SJCRH30 (cell line): ENCODE results near the gene LCLAT1. TPM values are rescaled to one million over a fixed set of nuclear protein-coding genes. Genes with fewer than 3 reads are reported as not detected.

Experiments used
- DNase-seq, 2 experiments: peaks; one replicate each; pipeline ENCODE4 v3.0.0-alpha.2; 2015 to 2020
- H3K27ac ChIP-seq: fragments of 250-450 bp; sonication (Bioruptor Pico); 2 replicates; pipeline ENCODE4 v1.5.1; 2020; ENCODE audit warnings: mild to moderate bottlenecking, moderate library complexity
- H3K27me3 ChIP-seq: fragments of 250-450 bp; sonication (Bioruptor Pico); 2 replicates; pipeline ENCODE4 v1.5.1; 2020; ENCODE audit warnings: mild to moderate bottlenecking, moderate library complexity
- H3K36me3 ChIP-seq: fragments of 250-450 bp; sonication (Bioruptor Pico); 2 replicates; pipeline ENCODE4 v1.5.1; 2020; ENCODE audit warnings: mild to moderate bottlenecking, moderate library complexity
- H3K4me1 ChIP-seq: fragments of 250-450 bp; sonication (Bioruptor Pico); 2 replicates; pipeline ENCODE4 v1.5.1; 2020; ENCODE audit warnings: mild to moderate bottlenecking, moderate library complexity
- H3K4me3 ChIP-seq: fragments of 250-450 bp; sonication (Bioruptor Pico); 2 replicates; pipeline ENCODE4 v1.5.1; 2020; ENCODE audit warnings: mild to moderate bottlenecking, moderate library complexity
- H3K9me3 ChIP-seq: fragments of 250-450 bp; sonication (Bioruptor Pico); replicated peaks from 2 replicates; pipeline ENCODE4 v1.5.1; 2020; ENCODE audit warnings: mild to moderate bottlenecking, moderate library complexity
- total RNA-seq: library from RNA; depleted of rRNA; stranded (reverse); fragments of >200 nt; shearing (Covaris generic); gene quantifications from 2 replicates; pipeline ENCODE4 v1.2.3, GENCODE V29; 2014; rRNA removed

Gene LCLAT1
- total RNA-seq: 29.0 and 35.9 TPM in 2 replicates

DNA sequence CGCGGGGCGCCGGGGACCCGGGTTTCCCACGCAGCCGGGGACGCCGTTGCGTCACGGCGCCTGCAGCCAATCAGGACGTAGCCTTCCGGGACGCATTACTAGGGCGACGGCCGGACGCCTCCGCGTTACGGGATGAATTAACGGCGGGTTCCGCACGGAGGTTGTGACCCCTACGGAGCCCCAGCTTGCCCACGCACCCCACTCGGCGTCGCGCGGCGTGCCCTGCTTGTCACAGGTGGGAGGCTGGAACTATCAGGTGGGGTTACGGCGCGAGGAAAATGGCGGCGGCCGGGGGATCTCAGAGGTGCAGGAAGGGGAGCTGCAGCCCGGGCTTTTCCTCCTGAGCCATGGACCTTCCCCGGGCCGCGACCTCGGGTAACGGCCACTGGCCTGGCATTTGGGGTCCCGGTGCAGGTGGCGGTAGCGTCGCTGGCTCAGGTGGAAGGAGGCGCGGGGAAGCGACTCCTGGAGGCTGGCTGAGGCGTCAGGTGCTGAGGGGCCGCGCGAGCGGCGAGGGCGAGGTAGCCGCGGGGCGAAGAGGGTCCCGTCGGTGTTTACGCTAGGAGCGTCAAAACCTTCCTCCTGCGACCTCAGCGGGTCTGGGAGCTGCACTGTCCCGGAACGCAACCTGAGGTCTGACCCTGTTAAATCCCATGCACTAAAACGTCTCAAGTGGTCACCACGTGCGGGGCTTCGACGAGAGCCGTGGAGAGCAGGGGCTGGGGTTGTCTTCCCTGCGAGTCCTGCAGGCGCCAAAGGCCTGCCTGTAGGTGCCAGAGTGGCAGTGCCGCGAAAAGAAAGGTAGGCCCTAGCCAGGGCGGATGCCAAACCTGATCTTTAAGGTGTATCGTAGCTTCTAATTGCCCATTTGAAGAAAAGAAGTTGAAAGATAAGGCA lies at the start of gene LCLAT1:
Gene LCLAT1 (plus strand): TSS at position 98 of the 897 bp plus-strand sequence. CDS start 78,345 bp downstream, outside the sequence.
- H3K27ac ChIP-seq: peak within 1 kb of the TSS; percentile 72
- peak; percentile 86 to 92 for DNase-seq

DNA sequence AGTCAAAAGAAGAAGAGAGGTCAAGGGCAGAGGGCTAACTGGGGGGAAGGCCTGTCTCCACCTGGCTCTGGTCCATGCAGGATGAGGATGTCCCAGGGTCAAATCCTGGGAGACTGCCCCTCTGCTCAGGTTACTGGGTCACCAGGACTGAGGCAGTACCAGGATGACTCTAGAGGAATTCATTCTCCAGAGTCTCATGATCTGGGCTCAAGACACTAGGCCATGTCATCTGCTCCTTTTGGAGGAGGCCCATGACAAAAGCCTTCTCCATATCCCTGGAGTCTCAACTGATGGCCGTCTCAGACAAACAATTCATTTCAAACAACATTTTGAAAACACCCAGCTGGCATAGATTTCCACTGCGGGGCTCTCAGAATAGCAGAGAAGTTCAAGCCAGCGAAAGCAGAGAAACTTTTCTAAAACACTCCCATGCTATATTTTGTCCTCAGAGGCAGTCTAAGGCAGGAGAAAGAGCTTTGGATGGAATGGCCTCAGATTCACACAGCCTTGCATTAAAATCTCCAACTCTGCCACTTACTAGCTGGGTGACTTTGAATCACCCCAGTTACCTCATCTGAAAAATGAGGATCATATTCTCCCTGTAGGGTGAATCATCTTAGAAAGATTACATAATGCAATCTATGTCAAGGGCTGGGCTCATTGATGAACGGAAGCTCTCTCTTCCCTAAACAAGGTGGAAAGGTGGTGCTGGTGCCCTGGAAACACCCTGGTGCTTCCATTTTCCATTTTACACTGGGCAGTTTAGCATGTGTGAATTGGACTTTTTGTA lies 48.8 kb upstream of the LCLAT1 start:
- Histone ChIP-seq H3K4me1 (no peaks in the 10 kb centered on the region; the same call in 1 of the 2 replicates), H3K4me3 (no peak overlapping the region), H3K9me3 (no peaks in the 10 kb centered on the region), H3K36me3 (no peaks in the 10 kb centered on the region), H3K27ac (no peak overlapping the region), H3K27me3 (no peaks in the 10 kb centered on the region)
- no peak for DNase-seq

More for the DNA sequence above, at the start of gene LCLAT1:
- Histone ChIP-seq H3K36me3 (peaks cover 10% of the 10 kb centered on the region), H3K9me3 (no peaks in the 10 kb centered on the region), H3K27me3 (no peaks in the 10 kb centered on the region), H3K4me3 (peak within 1 kb of the TSS; percentile 96), H3K4me1 (peaks cover 7% of the 10 kb centered on the region; the same call in 1 of the 2 replicates)

DNA sequence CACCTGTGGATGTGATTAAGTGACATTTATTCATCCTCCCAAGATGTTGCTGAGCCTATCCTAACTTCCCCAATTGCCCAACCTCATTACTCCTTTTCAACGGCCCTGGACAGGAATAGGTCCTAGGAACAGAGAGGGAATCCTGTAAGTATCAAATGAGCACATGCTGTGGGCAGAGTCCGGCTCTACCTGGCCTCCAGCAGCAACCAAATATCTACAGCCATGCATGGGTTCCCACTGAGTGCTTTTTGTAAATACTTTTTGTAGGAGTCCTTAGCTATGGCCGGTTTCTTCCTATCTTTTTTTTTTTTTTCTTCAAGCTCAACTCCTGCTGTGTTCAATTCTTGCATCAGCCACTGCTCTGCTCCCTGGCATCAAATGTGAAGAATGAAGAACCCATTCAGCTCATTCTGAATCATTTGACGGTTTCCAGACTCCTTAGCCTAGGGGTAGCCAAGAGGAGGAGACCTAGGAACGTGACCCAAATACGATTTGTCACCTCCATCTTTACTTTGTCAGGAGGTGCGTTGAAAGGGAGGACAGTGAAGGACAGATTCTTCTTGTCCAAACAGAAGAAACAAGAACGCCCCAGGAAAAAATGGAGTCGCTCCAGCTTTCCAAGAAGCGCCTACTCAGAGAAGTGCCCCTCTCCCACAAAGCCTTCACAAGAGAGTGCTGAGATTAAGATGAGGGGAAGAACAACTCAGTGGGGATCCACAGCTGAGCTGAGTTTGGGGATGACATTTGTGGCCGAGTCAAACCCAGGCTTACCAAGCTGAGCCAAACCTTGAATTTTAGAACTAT lies 46.7 kb upstream of the LCLAT1 start:
- Histone ChIP-seq H3K27me3 (no peaks in the 10 kb centered on the region), H3K4me3 (no peak overlapping the region), H3K27ac (no peak overlapping the region), H3K36me3 (no peaks in the 10 kb centered on the region), H3K9me3 (no peaks in the 10 kb centered on the region), H3K4me1 (peaks cover 18% of the 10 kb centered on the region)
- no peak for DNase-seq

DNA sequence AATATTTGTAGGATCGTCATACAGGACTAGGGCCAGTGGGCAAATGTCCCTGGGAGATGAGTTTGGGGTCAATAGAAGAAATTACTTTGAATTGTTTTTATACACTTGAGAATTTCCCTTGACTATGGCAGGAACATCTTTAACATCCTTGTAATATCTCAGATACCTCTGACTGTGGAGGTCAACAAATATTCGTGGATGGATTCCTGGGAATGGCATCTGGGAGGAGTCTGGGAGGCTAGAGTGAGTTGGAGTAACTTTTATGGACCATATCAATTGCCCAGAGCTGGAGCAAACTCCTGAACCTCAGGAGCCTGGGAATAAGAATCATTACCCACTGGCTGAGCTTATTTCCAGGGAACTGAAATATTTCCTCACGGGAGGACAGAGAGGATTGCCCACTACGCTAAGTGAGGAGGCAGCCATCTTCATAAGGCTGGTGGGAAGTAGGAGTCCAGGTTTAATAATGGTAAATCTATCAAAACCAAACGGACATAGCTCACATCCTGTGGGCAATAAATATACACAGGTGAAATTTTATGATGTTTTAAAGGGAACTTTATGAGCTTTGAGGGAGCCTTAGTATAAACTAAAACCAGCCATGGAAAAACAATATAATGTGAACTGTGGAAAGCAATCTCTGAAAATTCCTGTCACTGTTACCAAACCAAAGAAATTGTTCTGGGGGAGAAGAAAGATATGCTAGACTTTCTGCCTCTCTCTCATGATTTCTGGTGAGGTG lies 44.4 kb upstream of the LCLAT1 start:
- H3K4me3 ChIP-seq: no peak overlapping the region
- H3K27ac ChIP-seq: no peak overlapping the region
- DNase-seq: no peak
- H3K36me3 ChIP-seq: no peaks in the 10 kb centered on the region
- peaks cover 20% of the 10 kb centered on the region for H3K4me1 ChIP-seq
- H3K27me3 ChIP-seq: no peaks in the 10 kb centered on the region
- no peaks in the 10 kb centered on the region for H3K9me3 ChIP-seq

DNA sequence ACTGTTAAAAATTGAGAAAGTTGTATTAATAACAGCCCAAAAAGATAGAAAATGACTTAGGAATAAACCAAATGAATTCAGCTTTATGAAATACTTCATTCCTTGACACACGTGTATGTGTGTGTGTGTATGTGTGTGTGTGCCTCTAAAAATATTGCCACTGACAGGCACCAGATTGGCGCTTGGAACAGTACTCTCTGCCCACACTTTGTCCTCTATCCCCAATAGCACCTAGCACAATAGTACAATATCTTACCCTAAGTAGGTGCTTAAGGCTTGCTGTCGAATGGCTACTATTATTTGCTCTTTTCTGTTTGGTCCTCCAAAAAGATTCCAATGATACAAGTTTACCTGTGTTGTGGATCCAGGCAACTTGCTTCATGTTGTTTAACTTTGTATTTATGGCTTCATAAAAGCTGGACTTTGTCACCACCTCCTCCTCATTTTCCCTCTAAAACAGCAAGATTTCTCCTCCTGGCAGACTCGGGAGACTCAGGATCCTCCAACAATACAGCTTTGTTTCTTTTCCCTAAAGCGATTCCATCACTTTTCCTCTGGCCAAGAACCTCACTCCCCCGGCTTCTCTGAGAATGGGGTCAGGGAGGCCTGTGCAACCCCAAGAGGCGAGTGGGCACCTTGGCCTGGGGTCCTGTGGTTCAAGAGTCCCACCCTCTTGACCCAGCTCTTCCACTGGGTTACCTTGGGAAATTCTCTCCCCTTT lies 43.3 kb upstream of the LCLAT1 start:
- peak in 1 of 2 experiments; percentile 63 for DNase-seq
- no peaks in the 10 kb centered on the region for H3K9me3 ChIP-seq
- no peaks in the 10 kb centered on the region for H3K36me3 ChIP-seq
- peak overlapping the region; percentile 74 for H3K27ac ChIP-seq
- H3K27me3 ChIP-seq: no peaks in the 10 kb centered on the region
- H3K4me1 ChIP-seq: peaks cover 20% of the 10 kb centered on the region
- H3K4me3 ChIP-seq: peak overlapping the region; percentile 25; the same call in 1 of the 2 replicates

DNA sequence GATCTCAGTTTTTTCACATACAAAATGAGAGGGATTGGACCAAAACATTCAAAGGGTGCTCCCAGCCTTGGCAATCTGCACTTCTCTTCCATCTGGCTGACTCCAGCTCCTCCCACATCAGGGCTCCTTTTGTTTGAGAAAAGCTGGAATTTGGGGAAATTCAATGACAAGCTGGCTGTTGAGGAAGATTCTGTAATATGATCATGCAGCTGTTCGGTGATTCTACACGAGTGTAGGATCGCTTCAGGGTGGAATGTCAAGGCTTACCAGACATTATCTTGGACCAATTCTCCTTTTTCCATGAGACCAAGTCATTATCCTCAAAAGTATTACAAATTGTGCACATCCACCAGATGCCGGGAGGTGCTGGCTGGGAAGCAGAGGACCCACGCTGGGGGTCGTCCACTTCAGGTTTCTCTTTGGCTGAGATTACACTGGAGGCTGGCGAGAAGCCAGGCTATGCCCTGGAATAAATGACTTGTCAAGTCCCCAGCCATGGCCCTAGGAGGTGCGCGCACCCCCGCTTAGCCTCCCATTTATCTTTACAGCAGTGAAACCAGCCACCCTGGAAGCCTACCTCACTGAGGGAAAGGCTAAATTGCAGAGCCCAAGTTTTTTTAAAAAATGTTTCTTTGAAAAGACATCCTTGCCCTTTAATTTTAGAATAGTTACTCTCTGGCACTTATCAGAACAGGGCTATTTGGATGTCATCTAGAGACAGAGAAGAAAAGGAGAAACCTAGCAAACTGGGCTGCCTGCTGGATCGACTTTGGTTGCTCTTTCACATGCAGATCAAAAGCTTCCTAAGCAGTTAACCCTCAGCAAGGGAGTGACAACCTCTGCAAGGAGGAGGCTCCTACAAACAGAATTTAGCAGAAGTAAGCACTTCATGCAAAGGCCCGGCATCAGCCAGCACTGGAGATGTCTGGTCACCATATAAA lies 42.5 kb upstream of the LCLAT1 start:
- Histone ChIP-seq H3K4me1 (peaks cover 20% of the 10 kb centered on the region), H3K36me3 (no peaks in the 10 kb centered on the region), H3K9me3 (no peaks in the 10 kb centered on the region), H3K27me3 (no peaks in the 10 kb centered on the region), H3K27ac (peak overlapping the region; percentile 74), H3K4me3 (peak overlapping the region; percentile 25)
- peak; percentile 84 to 96 for DNase-seq

DNA sequence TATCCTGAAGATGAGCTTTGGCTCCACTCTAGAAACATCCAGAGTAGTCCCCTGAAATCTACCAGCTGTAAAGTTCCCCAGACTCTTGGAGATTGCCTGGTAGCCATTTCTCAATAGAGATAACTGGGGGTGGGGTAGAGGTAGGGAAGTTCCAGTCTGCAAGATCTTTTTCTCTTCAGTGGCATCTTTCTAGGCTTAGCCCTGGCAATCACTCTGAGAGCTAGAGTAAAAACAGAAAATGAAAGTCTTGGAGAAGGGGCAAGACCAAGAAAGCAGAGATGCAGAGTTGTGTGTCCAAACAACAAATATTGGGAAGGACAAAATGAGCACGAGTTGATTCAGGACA lies 41.8 kb upstream of the LCLAT1 start:
- Histone ChIP-seq H3K9me3 (no peaks in the 10 kb centered on the region), H3K27ac (peak overlapping the region; percentile 74; the same call in 1 of the 2 replicates), H3K4me1 (peaks cover 22% of the 10 kb centered on the region), H3K36me3 (no peaks in the 10 kb centered on the region), H3K4me3 (no peak overlapping the region), H3K27me3 (no peaks in the 10 kb centered on the region)
- no peak for DNase-seq

DNA sequence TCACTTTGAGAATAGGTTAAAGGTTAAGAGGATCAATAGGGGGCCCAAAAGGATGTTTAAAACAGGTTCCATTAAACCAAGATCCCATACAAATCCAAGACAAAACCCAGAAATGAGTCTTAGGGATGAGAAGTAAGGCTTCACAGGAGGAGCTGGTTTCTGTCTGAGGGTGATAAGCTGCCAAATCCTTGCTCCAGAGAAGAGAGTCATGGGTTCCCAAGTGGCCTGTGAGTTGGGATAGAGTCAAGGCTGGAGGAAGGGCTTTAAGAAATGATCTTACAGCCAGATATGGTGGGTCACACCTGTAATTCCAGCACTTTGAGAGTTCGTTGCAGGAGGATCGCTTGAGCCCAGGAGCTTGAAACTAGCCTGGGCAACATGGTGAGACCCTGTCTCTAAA lies 40.2 kb upstream of the LCLAT1 start:
- no peaks in the 10 kb centered on the region for H3K9me3 ChIP-seq
- H3K36me3 ChIP-seq: no peaks in the 10 kb centered on the region
- no peak overlapping the region for H3K27ac ChIP-seq
- H3K4me1 ChIP-seq: peaks cover 32% of the 10 kb centered on the region
- no peak for DNase-seq
- no peak overlapping the region for H3K4me3 ChIP-seq
- no peaks in the 10 kb centered on the region for H3K27me3 ChIP-seq

DNA sequence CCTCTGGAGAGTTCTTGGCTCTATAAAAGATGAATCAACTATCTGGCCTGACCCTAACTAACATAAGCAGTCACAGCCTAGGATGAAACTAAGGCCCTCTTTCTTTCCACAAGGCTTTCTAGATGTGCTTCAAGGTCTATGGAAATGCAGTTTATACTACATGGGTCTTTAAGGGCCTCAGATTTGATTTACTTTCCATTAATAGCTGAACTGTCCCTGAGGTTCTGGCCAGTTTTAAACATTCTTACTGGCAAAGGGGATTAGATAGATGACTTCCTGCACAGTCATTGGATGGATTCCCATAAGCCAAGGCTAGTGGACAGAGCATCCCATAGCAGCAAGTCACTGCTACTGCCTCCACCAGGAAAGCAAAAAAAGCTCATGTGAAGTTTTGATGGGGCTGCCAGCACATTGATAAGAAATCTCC lies 38.1 kb upstream of the LCLAT1 start:
- peaks cover 42% of the 10 kb centered on the region for H3K4me1 ChIP-seq
- no peak overlapping the region for H3K4me3 ChIP-seq
- H3K9me3 ChIP-seq: no peaks in the 10 kb centered on the region
- DNase-seq: no peak
- no peak overlapping the region for H3K27ac ChIP-seq
- no peaks in the 10 kb centered on the region for H3K36me3 ChIP-seq
- H3K27me3 ChIP-seq: no peaks in the 10 kb centered on the region

DNA sequence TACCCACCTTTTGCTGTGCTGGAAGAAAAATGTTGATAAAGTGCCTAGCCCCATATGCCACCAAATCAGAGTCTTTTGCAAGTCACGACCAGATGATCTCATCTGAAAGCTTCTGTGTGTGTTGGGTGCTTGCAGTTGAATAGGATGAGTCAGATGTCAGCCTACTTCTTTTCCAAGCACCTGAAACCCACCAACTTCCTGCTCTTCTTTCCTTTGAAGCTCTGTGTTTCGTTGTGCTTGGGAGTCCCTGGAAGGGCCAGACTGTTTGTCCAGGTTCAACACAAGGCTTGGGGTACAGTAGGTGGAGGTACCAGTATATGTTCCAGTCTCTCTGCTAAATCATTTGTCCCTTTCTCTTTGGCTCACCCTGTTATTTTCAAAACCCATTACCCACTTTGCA lies 36.8 kb upstream of the LCLAT1 start:
- no peaks in the 10 kb centered on the region for H3K27me3 ChIP-seq
- H3K4me3 ChIP-seq: no peak overlapping the region
- peaks cover 30% of the 10 kb centered on the region for H3K4me1 ChIP-seq
- no peak overlapping the region for H3K27ac ChIP-seq
- no peaks in the 10 kb centered on the region for H3K36me3 ChIP-seq
- DNase-seq: no peak
- no peaks in the 10 kb centered on the region for H3K9me3 ChIP-seq

DNA sequence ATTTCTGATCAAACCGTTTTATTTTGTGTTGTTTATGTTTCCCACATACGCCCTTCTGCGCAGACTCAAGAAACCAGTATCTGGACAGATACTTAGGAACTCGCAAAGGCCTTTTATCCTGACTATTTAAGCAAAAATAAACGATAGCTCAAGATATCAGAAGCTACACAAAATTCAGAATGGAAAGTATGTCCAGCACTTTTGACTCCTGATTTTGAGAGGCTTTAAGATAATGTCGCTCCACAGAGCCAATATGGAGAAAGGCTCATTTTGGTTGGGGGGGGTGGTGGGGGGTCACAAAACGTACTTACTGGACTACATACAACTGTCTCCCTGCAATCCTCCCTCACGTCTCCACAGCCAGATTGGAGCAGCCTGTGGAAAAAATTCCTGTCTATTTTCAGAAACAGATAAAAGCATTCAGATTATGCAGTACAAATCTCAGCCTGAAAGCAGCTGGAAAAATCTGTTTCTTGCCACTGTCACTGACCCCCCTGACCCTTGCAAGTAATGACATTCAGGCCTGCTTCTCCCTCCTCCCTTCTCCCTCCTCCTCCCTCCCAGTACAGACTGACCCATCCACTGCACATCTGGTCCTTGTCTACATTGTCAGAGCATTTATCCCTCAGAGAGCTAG lies 34.9 kb upstream of the LCLAT1 start:
- no peak for DNase-seq
- no peak overlapping the region for H3K4me3 ChIP-seq
- no peaks in the 10 kb centered on the region for H3K27me3 ChIP-seq
- H3K27ac ChIP-seq: peak overlapping the region; percentile 7; the same call in 1 of the 2 replicates
- peaks cover 27% of the 10 kb centered on the region for H3K4me1 ChIP-seq
- no peaks in the 10 kb centered on the region for H3K9me3 ChIP-seq
- H3K36me3 ChIP-seq: no peaks in the 10 kb centered on the region
